Measurements from ENCODE around the gene PEG3. TPM values are rescaled to one million over a fixed set of nuclear protein-coding genes. Genes with fewer than 3 reads are reported as not detected.

The PEG3 gene
- total RNA-seq, 1 donor from 2014 or later, result not detected

- H3K4me2 ChIP-seq (ENCODE audit: low read length), result no peak overlapping the region
- H3K27me3 Mint-ChIP-seq (ENCODE audit: low read depth, unreplicated experiment), result no peaks in the 10 kb centered on the region
- no peak for DNase-seq (ENCODE audit: low read depth)
- no peak overlapping the region for H3K27ac Mint-ChIP-seq (ENCODE audit: unreplicated experiment)
- no peaks in the 10 kb centered on the region for H3K36me3 Mint-ChIP-seq (ENCODE audit: low read depth, unreplicated experiment)
- peaks cover 9% of the 10 kb centered on the region for H3K9me3 Mint-ChIP-seq (ENCODE audit: unreplicated experiment)
- FAIRE-seq, result no peak
- H3K4me1 ChIP-seq (ENCODE audit: insufficient read depth, low read length), result no peaks in the 10 kb centered on the region
- TF ChIP-seq EZH2 (IDR thresholded peaks at IDR 0.05; ENCODE audit: insufficient read depth, low read length), result no peak
- no peak for TF ChIP-seq CTCF (IDR thresholded peaks at IDR 0.05; ENCODE audit: insufficient read depth, low read depth, low read length)
- H2AFZ ChIP-seq (ENCODE audit: low read depth, low read length), result no peak overlapping the region
- H4K20me1 ChIP-seq (ENCODE audit: insufficient read depth, low read length), result no peaks in the 10 kb centered on the region
- no peaks in the 10 kb centered on the region for H3K4me1 Mint-ChIP-seq (ENCODE audit: low read depth, unreplicated experiment)
- no peak overlapping the region for H3K4me3 ChIP-seq (ENCODE audit: insufficient read depth, low read depth, low read length)
- no peak overlapping the region for H3K9ac ChIP-seq (ENCODE audit: low read length)
- no peak overlapping the region for H3K4me3 Mint-ChIP-seq (ENCODE audit: unreplicated experiment)
- H3K27ac ChIP-seq (ENCODE audit: low read depth, low read length), result no peak overlapping the region
- H3K9me3 ChIP-seq (ENCODE audit: insufficient read depth, low read depth, low read length), result peaks cover 8% of the 10 kb centered on the region
- no peaks in the 10 kb centered on the region for H3K36me3 ChIP-seq (ENCODE audit: insufficient read depth, low read length)
- H3K27me3 ChIP-seq (ENCODE audit: insufficient read depth, low read length), result no peaks in the 10 kb centered on the region
- H3K79me2 ChIP-seq (ENCODE audit: insufficient read depth, low read length), result no peaks in the 10 kb centered on the region
These were observed 29.0 kb downstream of the PEG3 start for GRCh38 chr19:56811480-56811879.

GRCh38 chr19:56810260-56810659 is 30.3 kb downstream of the PEG3 start:
- Mint-ChIP-seq H3K4me1 (ENCODE audit: low read depth, unreplicated experiment) (no peaks in the 10 kb centered on the region), H3K27ac (ENCODE audit: unreplicated experiment) (no peak overlapping the region), H3K36me3 (ENCODE audit: low read depth, unreplicated experiment) (no peaks in the 10 kb centered on the region), H3K9me3 (ENCODE audit: unreplicated experiment) (peaks cover 12% of the 10 kb centered on the region), H3K4me3 (ENCODE audit: unreplicated experiment) (no peak overlapping the region), H3K27me3 (ENCODE audit: low read depth, unreplicated experiment) (no peaks in the 10 kb centered on the region)
- Histone ChIP-seq H3K36me3 (ENCODE audit: insufficient read depth, low read length) (no peaks in the 10 kb centered on the region), H3K4me2 (ENCODE audit: low read length) (no peak overlapping the region), H3K27me3 (ENCODE audit: insufficient read depth, low read length) (no peaks in the 10 kb centered on the region), H4K20me1 (ENCODE audit: insufficient read depth, low read length) (no peaks in the 10 kb centered on the region), H3K9ac (ENCODE audit: low read length) (no peak overlapping the region), H3K4me3 (ENCODE audit: insufficient read depth, low read depth, low read length) (no peak overlapping the region), H3K4me1 (ENCODE audit: insufficient read depth, low read length) (no peaks in the 10 kb centered on the region), H3K9me3 (ENCODE audit: insufficient read depth, low read depth, low read length) (peaks cover 7% of the 10 kb centered on the region), H2AFZ (ENCODE audit: low read depth, low read length) (no peak overlapping the region), H3K79me2 (ENCODE audit: insufficient read depth, low read length) (no peaks in the 10 kb centered on the region), H3K27ac (ENCODE audit: low read depth, low read length) (no peak overlapping the region)
- DNase-seq (ENCODE audit: low read depth) (no peak), FAIRE-seq (no peak)
- TF ChIP-seq CTCF (IDR thresholded peaks at IDR 0.05; ENCODE audit: insufficient read depth, low read depth, low read length) (no peak), EZH2 (IDR thresholded peaks at IDR 0.05; ENCODE audit: insufficient read depth, low read length) (no peak)

- no peak overlapping the region for H3K27ac Mint-ChIP-seq (ENCODE audit: unreplicated experiment)
These were observed 31.7 kb downstream of the PEG3 start for GRCh38 chr19:56808717-56809392.

More at GRCh38 chr19:56808717-56809392, 31.7 kb downstream of the PEG3 start:
- Histone ChIP-seq H3K27me3 (ENCODE audit: insufficient read depth, low read length) (no peaks in the 10 kb centered on the region), H3K36me3 (ENCODE audit: insufficient read depth, low read length) (no peaks in the 10 kb centered on the region), H3K79me2 (ENCODE audit: insufficient read depth, low read length) (no peaks in the 10 kb centered on the region), H3K27ac (ENCODE audit: low read depth, low read length) (no peak overlapping the region), H2AFZ (ENCODE audit: low read depth, low read length) (no peak overlapping the region), H3K4me3 (ENCODE audit: insufficient read depth, low read depth, low read length) (no peak overlapping the region), H3K9me3 (ENCODE audit: insufficient read depth, low read depth, low read length) (peaks cover 11% of the 10 kb centered on the region), H3K4me2 (ENCODE audit: low read length) (no peak overlapping the region), H3K9ac (ENCODE audit: low read length) (no peak overlapping the region), H3K4me1 (ENCODE audit: insufficient read depth, low read length) (no peaks in the 10 kb centered on the region), H4K20me1 (ENCODE audit: insufficient read depth, low read length) (no peaks in the 10 kb centered on the region)
- no peaks in the 10 kb centered on the region for H3K36me3 Mint-ChIP-seq (ENCODE audit: low read depth, unreplicated experiment)
- peaks cover 15% of the 10 kb centered on the region for H3K9me3 Mint-ChIP-seq (ENCODE audit: unreplicated experiment)
- FAIRE-seq (no peak), DNase-seq (ENCODE audit: low read depth) (no peak)
- no peak overlapping the region for H3K4me3 Mint-ChIP-seq (ENCODE audit: unreplicated experiment)
- H3K4me1 Mint-ChIP-seq (ENCODE audit: low read depth, unreplicated experiment), result no peaks in the 10 kb centered on the region
- TF ChIP-seq CTCF (IDR thresholded peaks at IDR 0.05; ENCODE audit: insufficient read depth, low read depth, low read length) (no peak), EZH2 (IDR thresholded peaks at IDR 0.05; ENCODE audit: insufficient read depth, low read length) (no peak)
- H3K27me3 Mint-ChIP-seq (ENCODE audit: low read depth, unreplicated experiment), result no peaks in the 10 kb centered on the region

Measured in astrocyte (in vitro differentiated cells and primary cell).